GM04504 (cell line): ENCODE data around the gene MAD1L1.

Experiments used
- DNase-seq: peaks from one replicate; pipeline ENCODE4 v3.0.0-alpha.2; 2012; ENCODE audit warnings: low read depth

MAD1L1 gene

DNA sequence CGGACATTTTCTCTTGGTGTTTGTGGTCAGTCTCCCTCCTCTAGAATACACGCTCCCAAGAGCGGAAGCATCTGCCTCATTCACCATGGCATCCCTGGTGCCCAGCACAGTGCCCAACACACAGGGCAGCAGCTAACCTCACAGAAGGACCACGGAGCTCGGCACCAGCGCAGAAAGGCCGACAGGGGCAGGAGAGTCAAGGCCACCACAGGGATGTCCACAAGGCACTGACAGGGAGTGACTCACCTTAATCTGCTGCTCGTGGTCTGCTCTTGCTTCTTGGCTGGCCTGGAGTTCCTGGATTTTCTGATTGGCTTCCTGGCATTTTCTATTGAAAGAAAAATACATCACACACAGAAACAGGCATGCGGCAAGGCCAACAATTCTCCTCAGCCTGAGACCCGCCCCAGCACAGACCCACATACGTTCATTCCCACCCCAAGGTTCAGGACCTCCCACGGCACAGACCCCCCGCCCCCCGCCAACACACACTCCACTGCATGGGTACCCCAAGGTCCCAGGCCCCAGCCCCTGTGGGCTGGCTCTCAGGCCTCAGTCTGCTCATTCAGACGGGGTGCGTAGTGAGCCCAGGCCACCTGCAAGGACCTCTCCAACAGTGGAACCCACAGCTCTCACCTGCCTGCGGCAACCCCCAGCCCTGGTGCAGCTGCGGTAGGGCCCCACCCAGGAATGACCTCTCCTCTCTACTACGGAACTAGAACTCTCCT, 14.9 kb downstream of the MAD1L1 start:
- no peak for DNase-seq

DNA sequence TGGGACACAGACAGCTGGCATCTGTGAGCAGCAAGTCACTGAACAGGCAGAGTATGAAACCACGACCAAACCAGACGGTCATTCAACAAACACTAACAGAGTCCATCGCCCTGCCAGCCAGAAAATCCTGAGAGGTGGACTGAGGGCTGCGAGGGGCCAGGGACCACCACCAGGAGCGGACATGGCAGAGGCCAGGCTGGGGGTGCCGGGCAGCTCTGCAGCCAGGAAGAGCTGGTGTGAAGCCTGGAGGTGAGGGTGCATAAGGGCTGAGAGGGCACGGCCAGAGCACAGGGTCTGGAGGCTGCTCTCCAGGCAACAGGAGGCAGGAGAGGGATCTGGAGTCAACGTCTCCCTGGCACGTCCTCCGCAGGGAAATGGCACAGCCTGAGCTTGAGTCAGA, 15.5 kb downstream of the MAD1L1 start:
- no peak for DNase-seq

DNA sequence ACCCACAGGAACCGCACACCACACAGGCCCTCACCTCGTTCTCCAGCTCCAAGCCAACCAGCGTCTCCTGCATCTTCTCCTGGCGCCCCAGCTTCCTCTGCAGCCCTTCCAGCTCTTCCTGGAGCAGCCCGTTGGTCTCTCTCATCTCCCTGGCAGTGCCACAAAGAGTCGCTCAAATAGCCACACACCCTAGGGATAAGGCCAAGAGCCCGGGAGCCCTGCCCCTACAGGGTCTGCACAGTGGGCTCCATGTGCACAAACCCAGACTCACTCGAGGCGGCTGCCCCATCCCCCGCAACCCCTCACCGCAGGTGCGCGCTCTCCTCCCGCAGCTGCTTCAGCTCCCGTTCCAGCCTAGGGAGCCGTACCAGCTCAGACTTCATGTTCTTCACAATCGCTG, 16.9 kb downstream of the MAD1L1 start:
- DNase-seq, result no peak

DNA sequence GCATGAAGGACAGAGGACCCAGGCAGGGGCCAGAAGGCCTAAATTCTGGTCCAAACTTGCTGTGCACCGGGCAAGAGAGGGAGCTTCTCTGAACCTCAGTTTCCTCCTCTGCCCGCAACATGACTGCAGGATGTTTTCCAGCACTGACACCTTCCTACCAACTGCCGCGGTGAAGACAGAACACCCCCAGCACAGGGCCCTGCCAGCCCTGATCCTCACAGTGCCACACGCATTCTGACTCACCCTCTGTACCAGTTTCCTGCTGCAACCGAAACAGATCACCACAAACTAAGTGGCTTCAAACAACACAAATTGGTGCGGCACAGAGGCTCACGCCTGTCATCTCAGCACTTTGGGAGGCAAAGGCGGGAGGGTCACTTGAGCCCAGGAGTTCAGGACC, 18.1 kb downstream of the MAD1L1 start:
- DNase-seq, result no peak

DNA sequence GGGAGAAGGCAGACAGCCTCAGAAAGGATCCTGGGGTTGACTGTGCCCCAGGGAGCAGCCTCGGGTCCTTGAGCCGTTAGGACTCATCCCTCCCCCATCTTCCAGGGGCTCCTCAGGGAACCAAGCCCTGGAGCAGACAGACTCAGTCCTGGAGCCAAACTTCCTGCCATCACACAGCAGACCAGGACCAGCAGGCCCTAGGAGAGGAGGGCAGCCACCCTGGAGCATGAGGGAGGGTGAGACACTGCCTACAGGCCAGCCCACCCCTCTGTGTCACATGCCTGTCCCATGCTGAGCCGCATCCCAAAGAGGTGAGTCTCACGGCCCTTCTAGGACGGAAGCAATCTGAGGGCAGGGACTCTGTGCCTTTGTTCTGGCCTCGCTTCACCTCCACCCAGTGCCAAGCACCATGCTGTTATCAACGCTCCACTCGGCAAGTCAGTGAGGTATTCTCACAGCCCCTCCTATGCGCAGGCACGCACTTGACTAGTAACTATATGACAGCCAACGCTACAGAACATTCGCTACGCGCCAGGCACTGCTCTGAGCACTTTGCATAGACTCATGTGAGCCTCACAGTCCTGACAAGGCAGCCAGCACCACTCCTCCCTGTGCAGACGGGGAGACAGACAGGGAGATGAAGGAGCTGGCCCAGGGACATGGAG, 19.1 kb downstream of the MAD1L1 start:
- DNase-seq, result no peak

DNA sequence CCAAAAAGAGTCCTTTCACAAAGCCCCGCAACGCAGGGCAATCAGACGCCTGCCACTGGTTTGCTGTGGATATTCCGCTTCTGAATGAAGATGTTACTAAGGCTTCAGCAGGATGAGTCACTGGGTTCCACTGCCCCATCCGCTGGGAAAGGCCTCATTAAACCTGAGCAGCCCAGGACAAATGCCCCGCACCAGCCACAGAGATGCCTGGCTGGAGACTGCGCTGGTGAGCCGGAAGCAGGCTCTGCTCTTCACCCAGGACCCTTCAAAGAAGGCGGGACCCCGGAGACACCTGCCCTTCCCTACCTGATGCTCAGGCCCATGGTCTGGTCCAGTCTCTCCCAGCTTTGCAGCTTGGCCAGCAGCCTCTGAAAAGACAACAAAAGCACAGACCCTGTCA, 19.8 kb downstream of the MAD1L1 start:
- no peak for DNase-seq

DNA sequence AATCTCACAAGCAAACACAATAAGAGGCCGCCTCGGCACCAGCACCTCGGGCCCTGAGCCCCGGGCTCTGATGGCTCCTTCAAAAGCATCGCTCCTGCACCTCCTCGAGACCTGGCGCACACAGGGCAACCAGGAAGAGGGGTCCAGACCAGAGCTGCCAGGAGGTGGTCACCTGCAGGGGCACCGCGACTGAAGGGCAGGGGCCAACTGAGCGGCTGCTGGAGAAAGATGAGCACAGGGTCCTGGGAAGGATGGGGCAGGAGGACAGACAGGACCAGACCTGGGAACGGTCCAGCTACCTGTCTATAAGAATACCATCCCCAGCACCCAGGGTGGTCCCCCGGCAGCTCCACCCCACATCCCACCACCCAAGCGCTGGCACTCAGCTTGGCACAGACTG, 20.8 kb downstream of the MAD1L1 start:
- no peak for DNase-seq

DNA sequence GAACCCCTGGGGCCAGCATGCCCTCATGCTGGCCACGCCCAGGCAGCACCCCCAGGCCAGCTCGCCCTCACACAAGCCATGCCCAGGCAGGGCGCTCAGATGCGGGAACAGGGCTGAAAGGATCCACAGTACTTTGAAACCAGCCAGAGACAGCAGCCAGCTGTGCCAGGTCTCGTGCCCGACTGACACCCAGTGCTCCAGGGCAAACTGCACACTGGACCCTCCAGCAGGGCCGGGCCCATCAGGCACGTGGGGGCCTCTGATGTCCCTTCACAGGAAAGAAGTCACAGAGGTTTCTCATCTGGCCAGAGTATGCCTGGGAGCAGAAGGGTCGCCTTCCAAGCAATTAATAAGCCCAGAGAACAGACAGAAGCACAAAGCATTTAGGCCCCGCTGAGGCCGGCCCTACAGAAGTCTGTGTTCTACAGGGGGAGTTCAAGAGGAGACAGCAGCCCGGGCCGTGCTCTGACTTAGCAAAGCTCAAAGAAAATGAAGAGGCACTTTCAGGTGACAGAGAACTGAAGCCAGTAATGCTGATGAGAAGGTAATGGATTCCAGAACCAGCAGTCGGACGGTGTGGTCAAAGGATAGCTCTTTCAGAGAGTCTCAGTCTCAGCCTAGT, 21.4 kb downstream of the MAD1L1 start:
- no peak for DNase-seq

DNA sequence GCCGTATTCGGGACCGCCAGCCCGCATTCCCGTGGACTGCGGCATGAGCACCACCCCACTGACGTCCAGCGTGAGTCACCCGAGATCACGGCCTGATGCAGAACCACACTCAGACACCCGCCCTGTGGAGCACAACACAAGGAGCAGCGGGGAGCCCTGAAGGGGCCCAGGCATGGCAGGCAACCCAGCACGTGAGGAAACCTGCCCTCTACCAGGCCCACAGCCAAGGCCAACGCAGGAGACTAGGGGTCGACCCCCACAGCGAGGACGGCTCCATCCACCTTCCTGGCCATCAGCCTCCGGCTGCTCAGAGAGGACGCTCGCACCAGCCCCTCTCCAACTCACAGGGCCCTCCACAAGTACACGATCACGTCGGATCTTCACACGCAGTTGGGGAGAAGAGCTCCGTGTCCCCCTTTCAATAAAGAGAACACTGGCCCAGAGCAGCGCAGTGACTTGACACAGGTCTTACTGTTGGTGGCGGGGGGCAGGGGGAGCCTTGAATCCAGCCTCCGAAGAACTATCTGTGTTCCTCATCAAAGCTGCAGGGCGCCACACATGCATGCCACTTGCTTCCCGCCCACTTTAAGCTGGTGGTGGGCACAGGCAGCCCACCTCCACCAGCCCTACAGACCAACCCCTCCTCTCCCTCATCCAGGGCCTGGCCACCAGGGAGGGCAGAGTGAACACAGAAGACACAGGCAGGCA, 22.0 kb downstream of the MAD1L1 start:
- DNase-seq, result no peak

DNA sequence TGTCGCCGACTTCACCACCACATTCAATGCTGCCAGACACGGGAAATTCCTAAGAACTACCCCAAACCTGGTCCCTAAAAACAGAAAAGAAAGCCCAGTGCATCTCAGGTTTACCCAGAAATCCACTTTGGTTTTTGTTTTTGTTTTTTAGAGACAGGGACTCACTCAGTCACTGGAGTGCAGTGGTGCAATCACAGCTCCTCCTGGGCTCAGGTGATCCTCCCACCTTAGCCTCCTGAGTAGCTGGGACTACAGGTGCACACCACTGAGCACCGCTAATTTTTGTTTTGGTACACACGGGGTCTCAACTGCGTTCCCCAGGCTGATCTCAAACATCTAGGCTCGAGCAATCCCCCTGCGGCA, 22.8 kb downstream of the MAD1L1 start:
- DNase-seq, result no peak

DNA sequence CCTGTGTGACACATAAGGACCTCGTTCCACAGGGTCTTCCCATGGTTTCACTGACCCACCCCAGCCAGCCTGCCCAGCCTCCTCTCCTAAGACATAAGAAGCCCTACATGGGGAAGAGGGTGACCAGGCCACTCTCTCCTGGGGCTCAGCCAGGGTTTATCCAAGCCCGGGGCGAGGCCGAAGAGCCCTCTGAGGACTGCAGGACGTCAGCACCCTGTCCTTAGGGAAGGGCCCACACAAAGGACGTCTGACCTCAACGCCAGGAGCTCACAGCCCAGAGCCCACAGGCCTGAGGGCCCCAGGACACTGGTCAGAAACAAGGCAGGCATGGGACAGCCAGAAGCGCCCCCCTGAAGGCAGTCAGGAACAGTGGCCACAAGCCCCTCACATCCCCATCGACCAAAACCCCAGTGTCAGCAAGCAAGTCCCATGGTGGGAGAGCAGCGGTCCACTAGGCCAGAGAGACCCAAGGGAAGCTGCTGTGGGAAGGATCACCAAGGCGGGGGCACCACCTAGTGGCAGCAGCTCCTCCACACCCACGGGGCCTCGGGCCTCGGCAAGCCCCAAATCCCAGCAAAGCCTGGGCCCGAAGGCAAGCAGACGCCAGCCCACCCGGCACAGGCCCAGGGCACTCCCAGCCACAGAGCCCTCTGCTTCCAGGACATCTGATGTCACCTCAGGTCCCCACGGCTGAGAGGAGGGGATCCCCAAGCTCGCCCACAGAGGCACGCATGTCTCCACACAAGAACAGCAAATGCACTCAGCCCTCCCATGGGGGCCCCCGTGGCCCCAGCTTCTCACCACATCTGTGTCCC, 23.4 kb downstream of the MAD1L1 start:
- peak; percentile 44 for DNase-seq

DNA sequence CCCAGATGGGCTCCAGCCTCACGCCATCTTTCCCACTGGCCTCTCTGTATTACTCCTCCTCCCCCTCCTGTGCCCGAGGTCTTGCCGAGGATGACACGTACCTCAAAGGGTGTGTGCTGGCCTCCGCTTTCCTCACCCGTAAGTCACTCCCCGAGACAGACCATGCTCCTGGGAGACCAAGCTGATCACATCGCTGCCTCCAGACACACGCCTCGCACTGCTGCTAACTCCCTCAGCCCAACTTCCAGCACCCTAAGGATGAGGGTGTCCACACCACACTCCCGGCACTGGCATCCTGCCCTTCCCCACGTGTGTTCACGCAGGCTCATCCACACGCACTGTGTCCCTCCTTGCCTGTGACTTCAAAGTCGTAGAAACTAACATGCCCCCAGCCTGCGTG, 24.0 kb downstream of the MAD1L1 start:
- DNase-seq, result no peak

DNA sequence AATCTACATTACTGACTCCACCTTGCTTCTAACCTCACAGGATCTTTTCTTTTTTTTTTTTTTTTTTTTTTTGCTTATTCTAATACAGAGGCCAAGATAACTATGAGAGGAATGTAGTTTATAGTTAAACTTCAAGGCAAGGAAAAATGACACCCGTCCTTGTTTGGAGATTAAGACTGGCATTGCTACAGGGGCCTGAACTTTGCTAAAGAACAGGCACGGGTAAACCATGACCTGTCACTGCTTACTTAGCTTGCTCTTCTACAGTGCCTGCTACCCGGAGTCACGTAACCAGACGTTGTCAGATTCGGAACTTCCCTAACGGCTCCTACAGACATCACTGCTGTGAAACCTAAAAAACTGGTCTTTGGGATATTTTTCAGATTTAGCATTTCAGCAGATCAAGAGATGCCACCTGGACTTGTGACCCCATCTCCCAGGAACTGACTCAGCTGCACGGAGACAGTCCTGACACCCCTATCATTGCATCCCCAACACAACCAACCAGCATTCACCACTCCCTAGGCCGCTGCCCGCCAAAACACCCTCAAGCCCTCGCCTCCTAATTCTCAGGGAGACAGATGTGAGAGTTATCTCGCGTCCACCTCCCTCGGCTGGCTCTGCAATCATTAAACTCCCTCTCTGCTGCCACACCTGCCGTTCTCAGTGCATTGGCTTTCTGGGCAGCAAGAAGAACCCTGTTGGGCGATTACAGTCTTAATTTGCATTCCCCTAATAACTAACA, 27.5 kb downstream of the MAD1L1 start:
- DNase-seq, result no peak

DNA sequence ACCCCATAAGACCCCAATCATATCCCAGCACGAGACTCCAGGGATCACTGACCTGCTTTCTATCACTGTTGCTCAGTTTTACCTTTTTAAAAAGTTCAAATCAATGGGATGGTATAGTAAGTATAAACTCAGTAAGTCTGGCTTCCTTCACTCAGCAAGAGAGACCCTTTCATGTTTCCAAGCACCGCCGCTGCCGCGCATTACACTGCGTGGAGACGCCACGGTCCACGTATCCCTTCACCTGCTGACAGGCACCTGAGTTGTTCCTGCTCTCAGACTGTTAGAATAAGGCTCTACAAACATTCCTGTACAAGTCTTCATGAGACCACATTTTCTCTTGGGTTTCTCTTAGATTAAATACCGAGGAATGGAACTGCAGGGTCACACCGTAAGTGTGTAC, 28.3 kb downstream of the MAD1L1 start:
- no peak for DNase-seq

DNA sequence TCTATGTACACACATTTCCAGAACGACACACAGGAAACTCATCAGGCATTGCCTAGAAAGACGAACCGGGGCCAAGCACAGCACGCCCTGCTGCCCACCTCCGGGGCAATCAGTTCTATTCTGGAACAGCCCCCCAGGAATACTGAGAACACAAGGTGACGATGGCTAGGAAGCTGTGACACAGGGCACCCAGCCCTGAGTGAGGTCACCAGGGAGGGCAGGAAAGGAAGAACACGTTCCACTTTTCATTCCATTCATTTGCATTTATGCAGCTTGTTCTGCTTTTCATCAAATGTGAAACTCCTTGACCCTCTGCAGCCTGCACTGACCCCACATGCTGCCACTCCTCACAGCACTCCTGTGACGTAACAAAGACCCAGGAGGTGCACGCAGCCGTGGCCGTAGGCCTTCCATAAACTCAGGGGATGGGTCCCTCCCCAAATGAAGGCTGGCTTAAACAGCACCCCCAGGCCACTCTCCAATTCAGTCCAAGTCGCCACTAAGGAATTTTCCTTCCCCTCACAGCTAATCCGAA, 28.9 kb downstream of the MAD1L1 start:
- DNase-seq, result no peak

DNA sequence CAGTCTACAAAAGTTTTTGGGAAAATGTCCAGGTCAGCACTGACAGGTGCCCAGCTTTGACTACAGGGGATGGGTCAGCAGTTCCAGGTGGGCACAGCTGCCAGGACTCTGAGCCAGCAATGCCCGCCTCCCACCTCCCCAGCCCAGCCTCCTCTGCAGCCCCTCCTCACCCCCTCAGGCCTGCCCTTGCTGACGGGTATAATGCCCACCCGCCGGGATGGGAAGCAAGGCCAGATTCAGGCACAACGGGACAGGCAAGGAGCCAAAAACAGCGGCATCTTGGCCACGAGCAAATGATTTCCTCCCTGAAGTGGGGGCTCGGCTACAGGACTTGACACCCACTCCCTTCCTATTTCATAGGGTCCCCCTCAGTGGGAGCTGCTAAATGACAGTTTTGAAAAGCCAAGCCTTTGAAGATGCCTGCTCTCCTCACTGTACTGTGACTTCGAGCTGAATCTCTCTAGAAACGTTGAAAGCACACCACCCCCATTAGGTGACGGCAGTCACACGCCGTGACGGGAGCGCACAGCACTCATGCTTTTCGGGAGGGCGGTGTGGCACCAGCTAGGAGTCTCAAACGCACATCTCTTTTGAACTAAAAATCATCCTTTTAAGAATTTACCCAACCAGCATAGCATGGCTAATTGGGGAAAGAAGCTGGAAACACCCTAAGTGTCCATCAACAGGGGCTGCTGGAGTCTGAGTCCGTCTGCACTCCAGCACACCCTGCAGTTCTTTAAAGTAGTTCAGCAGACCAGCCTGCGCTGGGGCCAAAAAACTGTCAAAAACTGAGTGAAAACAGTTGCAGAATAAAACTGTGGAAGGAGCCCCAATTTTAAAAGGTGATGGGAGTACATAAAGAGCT, 29.6 kb downstream of the MAD1L1 start:
- DNase-seq, result no peak

DNA sequence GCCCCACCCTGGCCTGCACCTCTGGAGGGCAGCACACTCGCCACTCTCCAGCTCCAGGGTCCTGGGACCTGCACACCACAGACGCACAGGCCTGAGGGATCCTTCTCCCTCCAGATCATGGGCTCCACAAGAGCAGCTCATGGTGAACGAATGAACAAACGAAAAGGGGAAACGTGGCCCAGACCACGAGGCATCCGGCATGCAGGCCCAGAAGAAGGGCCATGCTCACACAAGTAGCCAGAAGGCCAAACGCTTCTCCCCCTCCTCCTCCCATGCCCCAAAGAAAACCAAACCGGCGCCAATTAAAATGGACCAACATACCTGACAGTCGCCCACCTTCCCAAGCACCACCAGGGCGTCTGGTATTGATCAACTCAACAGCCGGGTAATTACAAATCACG, 30.4 kb downstream of the MAD1L1 start:
- no peak for DNase-seq

DNA sequence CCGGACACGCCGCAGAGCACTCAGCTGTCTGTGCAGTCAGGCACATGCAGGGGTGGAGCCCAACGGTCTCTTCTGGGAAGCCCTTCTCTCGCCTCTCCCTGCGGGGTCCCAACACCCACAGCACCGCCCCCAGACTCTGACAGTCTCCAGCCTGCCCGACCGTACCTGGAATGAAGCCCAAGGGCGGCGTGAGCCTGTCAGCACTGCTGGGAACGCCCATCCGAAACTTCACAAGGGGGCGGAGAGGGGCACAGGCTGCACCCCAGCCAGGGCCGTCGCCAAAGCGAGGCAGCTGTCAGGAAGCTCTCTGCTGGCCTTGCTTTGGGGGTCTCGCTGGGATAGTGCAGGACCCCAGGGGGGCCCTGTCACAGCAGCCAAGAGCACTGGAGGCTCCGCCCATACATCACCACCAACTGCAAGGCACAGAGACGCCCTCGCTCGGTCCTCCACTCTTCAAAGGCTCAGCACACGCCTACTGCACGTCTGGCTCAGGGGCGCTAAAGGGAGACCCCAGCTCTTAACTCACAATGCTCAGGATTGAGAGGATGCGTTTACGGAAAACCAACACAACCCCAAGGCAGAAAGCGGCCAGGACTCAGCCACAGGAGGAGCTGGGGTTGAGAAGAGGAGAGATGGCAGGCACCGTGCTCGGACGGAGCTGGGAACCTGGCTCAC, 30.9 kb downstream of the MAD1L1 start:
- DNase-seq, result no peak

DNA sequence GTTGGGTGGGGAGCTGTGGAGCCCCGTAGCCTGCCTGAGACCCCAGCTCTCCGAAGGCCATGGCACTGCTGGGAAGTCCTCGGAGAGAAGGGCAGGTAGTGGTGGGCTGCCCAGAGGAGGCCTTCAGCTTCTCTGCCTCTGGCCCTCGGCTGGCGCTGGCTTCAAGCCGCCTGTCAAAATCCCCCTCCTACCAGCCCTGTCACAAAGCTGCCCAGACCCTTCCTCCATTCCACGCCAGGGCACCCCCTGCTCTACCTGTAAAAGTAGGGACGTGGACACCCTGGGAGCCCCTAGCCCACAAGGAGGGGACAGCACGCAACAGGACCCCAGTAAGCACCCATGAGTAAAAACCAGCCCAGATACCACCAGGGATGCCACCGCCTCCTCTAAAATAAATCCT, 31.6 kb downstream of the MAD1L1 start:
- DNase-seq, result no peak

DNA sequence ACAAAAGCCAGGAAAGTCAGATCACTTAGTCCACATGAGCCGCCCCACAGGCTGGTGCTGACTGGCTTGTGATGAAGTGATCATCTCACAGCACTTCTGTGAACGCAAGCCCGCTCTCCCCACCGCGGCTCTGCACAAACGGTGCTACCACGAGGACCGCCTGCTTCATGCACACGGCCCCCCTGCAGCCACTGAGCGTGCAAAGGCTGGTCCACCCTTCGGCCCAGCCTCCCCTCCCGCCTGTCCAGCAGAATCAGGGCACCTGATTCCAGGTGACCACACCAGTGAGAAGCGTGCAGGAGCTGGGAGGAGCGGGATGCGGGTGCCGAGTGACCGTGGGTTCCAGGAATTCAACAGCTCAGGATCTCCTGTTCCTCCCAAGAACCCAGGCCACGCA, 32.2 kb downstream of the MAD1L1 start:
- DNase-seq, result no peak
